ENCODE measurements around the gene PPP1R13L.

DNA sequence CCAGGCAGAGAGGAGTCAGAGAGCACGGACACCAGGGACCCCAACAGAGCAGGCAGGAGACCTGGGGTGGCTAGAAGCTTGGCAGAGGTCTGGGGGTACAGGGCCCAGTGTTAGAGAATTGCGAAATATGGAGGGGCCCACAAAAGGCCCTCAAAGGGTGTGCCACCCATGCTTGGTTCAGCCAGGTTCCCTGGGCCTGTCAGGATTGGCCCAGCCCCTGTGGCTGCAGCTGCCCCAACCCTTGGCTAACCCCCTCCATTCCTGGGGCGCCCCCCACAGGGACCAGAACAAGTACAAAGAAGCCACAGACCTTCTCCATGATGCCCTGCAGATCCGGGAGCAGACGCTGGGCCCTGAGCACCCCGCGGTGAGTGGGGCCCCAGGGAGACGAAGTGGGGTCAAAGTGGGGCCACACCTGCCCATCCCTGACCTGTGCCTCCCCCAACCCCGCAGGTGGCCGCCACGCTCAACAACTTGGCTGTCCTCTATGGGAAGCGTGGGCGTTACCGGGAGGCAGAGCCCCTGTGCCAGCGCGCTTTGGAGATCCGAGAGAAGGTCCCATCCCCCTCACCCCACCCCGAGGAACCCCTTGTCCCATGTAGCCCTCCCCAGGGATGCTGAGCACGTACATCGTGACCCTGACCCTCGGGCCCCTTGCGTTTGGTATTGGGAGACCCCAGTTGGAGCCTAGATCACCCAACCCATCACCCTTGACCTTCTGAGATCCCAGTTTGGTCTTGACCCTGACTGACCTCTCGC, 56.3 kb downstream of the PPP1R13L start:
- TF ChIP-seq, protein P1, sequence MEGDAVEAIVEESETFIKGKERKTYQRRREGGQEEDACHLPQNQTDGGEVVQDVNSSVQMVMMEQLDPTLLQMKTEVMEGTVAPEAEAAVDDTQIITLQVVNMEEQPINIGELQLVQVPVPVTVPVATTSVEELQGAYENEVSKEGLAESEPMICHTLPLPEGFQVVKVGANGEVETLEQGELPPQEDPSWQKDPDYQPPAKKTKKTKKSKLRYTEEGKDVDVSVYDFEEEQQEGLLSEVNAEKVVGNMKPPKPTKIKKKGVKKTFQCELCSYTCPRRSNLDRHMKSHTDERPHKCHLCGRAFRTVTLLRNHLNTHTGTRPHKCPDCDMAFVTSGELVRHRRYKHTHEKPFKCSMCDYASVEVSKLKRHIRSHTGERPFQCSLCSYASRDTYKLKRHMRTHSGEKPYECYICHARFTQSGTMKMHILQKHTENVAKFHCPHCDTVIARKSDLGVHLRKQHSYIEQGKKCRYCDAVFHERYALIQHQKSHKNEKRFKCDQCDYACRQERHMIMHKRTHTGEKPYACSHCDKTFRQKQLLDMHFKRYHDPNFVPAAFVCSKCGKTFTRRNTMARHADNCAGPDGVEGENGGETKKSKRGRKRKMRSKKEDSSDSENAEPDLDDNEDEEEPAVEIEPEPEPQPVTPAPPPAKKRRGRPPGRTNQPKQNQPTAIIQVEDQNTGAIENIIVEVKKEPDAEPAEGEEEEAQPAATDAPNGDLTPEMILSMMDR (IDR thresholded peaks at IDR 0.05; ENCODE audit: low read depth, low read length, poor library complexity, severe bottlenecking): no peak
- TF ChIP-seq EZH2phosphoT487 (IDR thresholded peaks at IDR 0.05; ENCODE audit: borderline replicate concordance, low read length): no peak
